Right cardiac atrium (tissue), 5 donors: Measurements from ENCODE around the gene SERTAD3. TPM values are rescaled to one million over a fixed set of nuclear protein-coding genes. Genes with fewer than 3 reads are reported as not detected.

Experiments
- ATAC-seq, 2 donors: fragments of 200-7000 bp; cut with Tn5 transposase; one replicate each; pipeline versions ENCODE4 v1.8.0 to v1.9.1; 2020; ENCODE audit warnings: moderate library complexity in 2 of 2, mild to moderate bottlenecking in 1 of 2
- DNase-seq, 3 donors: peaks; one replicate each; pipeline ENCODE4 v3.0.0-alpha.2; 2020
- H3K27ac ChIP-seq: one replicate; pipeline ENCODE4 v1.5.1; 2013; ENCODE audit warnings: mild to moderate bottlenecking, low read length, control low read depth, moderate library complexity
- H3K27me3 ChIP-seq: one replicate; pipeline ENCODE4 v1.6.1; 2013; ENCODE audit not compliant: control insufficient read depth, insufficient read depth
- H3K4me1 ChIP-seq: one replicate; pipeline ENCODE4 v1.6.1; 2013; ENCODE audit warnings: low read length; ENCODE audit not compliant: control insufficient read depth, insufficient read depth
- H3K4me3 ChIP-seq: one replicate; pipeline ENCODE4 v1.5.1; 2013; ENCODE audit warnings: low read length, control low read depth
- H3K9me3 ChIP-seq: one replicate; pipeline ENCODE4 v1.6.1; 2013; ENCODE audit warnings: low read length; ENCODE audit not compliant: control insufficient read depth
- WGBS: extraction: QIAGEN DNeasy Blood & Tissue Kit; methylation state at CpG from one replicate; pipeline ENCODE4 v1.1.7; 2013; 5-methylcytosine and 5-hydroxymethylcytosine counted together
- intact Hi-C, 4 donors: fragments of 100-400 bp; cut with DNase I; formaldehyde crosslinking; loops; one replicate each; pipeline versions ENCODE4 v1.11.0 to v1.14.0; 2022 to 2023
- polyA plus RNA-seq: library from polyadenylated mRNA; stranded (reverse); fragments of 200-250 nt; gene quantifications from one replicate; pipeline ENCODE4 v1.2.3, GENCODE V29; 2013
- total RNA-seq, 4 donors: library from RNA; stranded (reverse); fragmentation: NEBNext Ultra II Directional; extraction: Animal tissue kit (Norgen Biotek cat#: 25700); gene quantifications; one replicate each; pipeline ENCODE4 v1.2.1, GENCODE V29; 2021
- donor health status: healthy with polysubstance abuse.
- donor health status: DM: no; HTN: yes; CAD: no.
- donor health status: DM: no; HTN: no; CAD: no.
- donor health status: DM: no; HTN: yes; CAD: no; lungs with severe emphysema.
- donor health status: DM: yes; HTN: yes; CAD: no.

Gene SERTAD3
- total and polyA plus RNA-seq, 5 donors = 31.5 to 48.2 (median 36.2) TPM

- Histone ChIP-seq H3K27me3 (no peaks in the 10 kb centered on the region), H3K4me3 (peak within 1 kb of the TSS; percentile 97), H3K9me3 (no peaks in the 10 kb centered on the region), H3K4me1 (no peaks in the 10 kb centered on the region), H3K27ac (peak within 1 kb of the TSS; percentile 99)
- DNase-seq = peak; percentile 99 to 100 (median 100)
- intact Hi-C loops = no loop called here
- under 1% methylated on average over 75 of the region's 75 CpGs for WGBS
- ATAC-seq = peak; percentile 94 to 95
These were observed 18.5 kb downstream of the SERTAD3 start, which contains the start of gene SERTAD1 for GRCh38 chr19:40425450-40426287. SERTAD1 (minus strand) TSS chr19:40425992; CDS start chr19:40423546, 2,446 bp downstream.

GRCh38 chr19:40424637-40425449 is 19.3 kb downstream of the SERTAD3 start:
- peak overlapping the region; percentile 99 for H3K27ac ChIP-seq
- H3K9me3 ChIP-seq = no peaks in the 10 kb centered on the region
- no peak for ATAC-seq
- no peaks in the 10 kb centered on the region for H3K4me1 ChIP-seq
- intact Hi-C loops = no loop called here
- under 1% methylated on average over 28 of the region's 28 CpGs for WGBS
- peak overlapping the region; percentile 97 for H3K4me3 ChIP-seq
- no peaks in the 10 kb centered on the region for H3K27me3 ChIP-seq
- DNase-seq = peak in 2 of 3 donors; percentile 18 to 56

- Histone ChIP-seq H3K4me1 (no peaks in the 10 kb centered on the region), H3K4me3 (no peak overlapping the region), H3K27ac (no peak overlapping the region), H3K27me3 (no peaks in the 10 kb centered on the region), H3K9me3 (no peaks in the 10 kb centered on the region)
- no peak for ATAC-seq
- 94% methylated on average over 6 of the region's 6 CpGs for WGBS
- DNase-seq = peak in 2 of 3 donors; percentile 29 to 32
- intact Hi-C loops = no loop called here
These were observed 20.2 kb downstream of the SERTAD3 start for GRCh38 chr19:40423938-40424337.

GRCh38 chr19:40422748-40423566 is 21.2 kb downstream of the SERTAD3 start:
- Histone ChIP-seq H3K9me3 (no peaks in the 10 kb centered on the region), H3K4me3 (no peak overlapping the region), H3K27me3 (no peaks in the 10 kb centered on the region), H3K27ac (no peak overlapping the region), H3K4me1 (no peaks in the 10 kb centered on the region)
- whole genome bisulfite sequencing = 79% methylated on average over 31 of the region's 31 CpGs
- DNase-seq = peak in 2 of 3 donors; percentile 43 to 62
- intact Hi-C loops = no loop called here
- no peak for ATAC-seq

- H3K4me1 ChIP-seq = peaks cover 2% of the 10 kb centered on the region
- ATAC-seq = no peak
These were observed 22.0 kb downstream of the SERTAD3 start for GRCh38 chr19:40421993-40422747.

GRCh38 chr19:40420766-40421765 is 23.1 kb downstream of the SERTAD3 start:
- H3K9me3 ChIP-seq = no peaks in the 10 kb centered on the region
- H3K27ac ChIP-seq = peak overlapping the region; percentile 99
- peaks cover 3% of the 10 kb centered on the region for H3K4me1 ChIP-seq
- no peaks in the 10 kb centered on the region for H3K27me3 ChIP-seq
- WGBS = 2% methylated on average over 56 of the region's 56 CpGs
- H3K4me3 ChIP-seq = peak overlapping the region; percentile 44
- DNase-seq = peak; percentile 96 to 99 (median 98)
- ATAC-seq = peak; percentile 88 to 91
- intact Hi-C loops = no loop called here

More at GRCh38 chr19:40421993-40422747, 22.0 kb downstream of the SERTAD3 start:
- intact Hi-C loops = no loop called here
- Histone ChIP-seq H3K9me3 (no peaks in the 10 kb centered on the region), H3K27me3 (no peaks in the 10 kb centered on the region), H3K27ac (no peak overlapping the region), H3K4me3 (no peak overlapping the region)
- 73% methylated on average over 16 of the region's 16 CpGs for WGBS
- peak in 1 of 3 donors; percentile 1 for DNase-seq

- no peak for ATAC-seq
- intact Hi-C loops = no loop called here
These were observed 23.7 kb downstream of the SERTAD3 start for GRCh38 chr19:40420451-40420765.

GRCh38 chr19:40419780-40420179 is 24.4 kb downstream of the SERTAD3 start:
- H3K9me3 ChIP-seq = no peaks in the 10 kb centered on the region
- intact Hi-C loops = no loop called here
- peak in 2 of 3 donors; percentile 20 to 44 for DNase-seq
- ATAC-seq = no peak
- H3K27ac ChIP-seq = no peak overlapping the region
- H3K27me3 ChIP-seq = no peaks in the 10 kb centered on the region
- H3K4me3 ChIP-seq = no peak overlapping the region
- H3K4me1 ChIP-seq = peaks cover 4% of the 10 kb centered on the region
- 91% methylated on average over 5 of the region's 5 CpGs for WGBS

More at GRCh38 chr19:40420451-40420765, 23.7 kb downstream of the SERTAD3 start:
- WGBS = 64% methylated on average over 14 of the region's 14 CpGs
- Histone ChIP-seq H3K4me3 (peak overlapping the region; percentile 44), H3K4me1 (peaks cover 3% of the 10 kb centered on the region), H3K27me3 (no peaks in the 10 kb centered on the region), H3K27ac (peak overlapping the region; percentile 99), H3K9me3 (no peaks in the 10 kb centered on the region)
- DNase-seq = no peak

GRCh38 chr19:40419066-40419612 is 25.0 kb downstream of the SERTAD3 start:
- intact Hi-C loops = no loop called here
- Histone ChIP-seq H3K27ac (no peak overlapping the region), H3K4me3 (no peak overlapping the region), H3K4me1 (peaks cover 6% of the 10 kb centered on the region), H3K9me3 (no peaks in the 10 kb centered on the region), H3K27me3 (no peaks in the 10 kb centered on the region)
- 81% methylated on average over 5 of the region's 5 CpGs for WGBS
- peak in 2 of 3 donors; percentile 58 to 69 for DNase-seq
- ATAC-seq = no peak
